Vagina (tissue), 2 donors: Measurements from ENCODE around the gene EPB41L5.

Experiments used
- CTCF ChIP-seq, 3 experiments: fragments of 450-650 bp in 2 of 3; fragments of 200-600 bp in 1 of 3; sonication (generic) in 1 of 3; IDR thresholded peaks; one replicate each; pipeline ENCODE4 v1.5.1; 2017 to 2019; ENCODE audit warnings: antibody characterized with exemption in 3 of 3, mild to moderate bottlenecking in 2 of 3, moderate library complexity in 2 of 3
- POLR2A ChIP-seq, 2 donors: fragments of 450-650 bp; IDR thresholded peaks; one replicate each; pipeline ENCODE4 v1.6.1; 2017; ENCODE audit warnings: antibody characterized with exemption in 2 of 2, mild to moderate bottlenecking in 2 of 2, moderate library complexity in 2 of 2

GRCh38 chr2:120075545-120075944 lies 62.7 kb downstream of the EPB41L5 start:
- TF ChIP-seq CTCF (IDR thresholded peaks at IDR 0.05) (no peak), POLR2A (IDR thresholded peaks at IDR 0.05) (no peak)
